HG03469 (cell line): ENCODE measurements around the gene SLC25A43.
A peak's percentile ranks its signal among the peaks of the same experiment; 100 is the strongest.
"Not testable (repeated sequence)": the region's sequence is repeated elsewhere in the genome, so short reads cannot be mapped to it uniquely, and the experiment has no call there.

Source experiments
- ATAC-seq: cut with Tn5 transposase; IDR thresholded peaks from one replicate; pipeline ENCODE4 v1.9.1; 2021; ENCODE audit warnings: mild to moderate bottlenecking, moderate library complexity, moderate number of reproducible peaks; ENCODE audit not compliant: unreplicated experiment

Gene SLC25A43

DNA sequence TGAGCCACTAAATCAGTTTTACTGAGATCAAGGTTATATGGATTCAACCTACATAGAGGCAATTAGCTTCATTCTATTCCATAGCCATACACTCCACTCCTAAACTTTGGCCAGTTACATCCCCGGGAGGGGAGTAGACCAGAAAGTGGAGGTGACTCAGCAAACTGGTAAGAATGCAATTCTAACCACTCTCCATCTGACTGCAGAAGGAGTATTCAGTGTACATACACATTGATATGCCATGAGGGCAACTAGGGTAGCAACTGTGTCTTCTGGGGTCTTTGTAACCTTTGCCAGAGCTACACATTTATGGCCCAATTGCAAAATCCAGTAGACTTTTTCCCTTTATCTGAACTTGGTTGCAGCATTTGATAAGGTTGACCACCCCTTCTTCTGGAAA is 7.6 kb downstream of the SLC25A43 start:
- no peak for ATAC-seq

DNA sequence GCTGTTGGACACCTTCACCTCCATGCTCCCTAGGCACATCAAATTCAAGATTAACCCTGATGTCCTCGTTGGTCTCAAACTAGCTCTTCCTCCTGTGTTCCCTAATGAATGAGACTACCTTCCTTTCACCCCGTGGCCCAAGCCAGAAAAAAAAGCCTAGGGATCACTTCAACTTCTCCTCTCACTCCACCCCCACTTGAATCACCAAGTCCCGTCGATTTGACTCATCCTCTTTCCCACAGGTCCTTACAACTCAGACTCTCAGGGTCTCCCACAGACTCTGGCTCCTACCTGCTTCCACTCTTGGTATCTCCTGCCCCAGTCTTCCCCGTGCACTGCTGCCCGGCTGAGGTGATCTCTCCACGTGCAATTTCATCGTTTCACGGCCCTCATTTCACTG is 8.5 kb downstream of the SLC25A43 start:
- no peak for ATAC-seq

DNA sequence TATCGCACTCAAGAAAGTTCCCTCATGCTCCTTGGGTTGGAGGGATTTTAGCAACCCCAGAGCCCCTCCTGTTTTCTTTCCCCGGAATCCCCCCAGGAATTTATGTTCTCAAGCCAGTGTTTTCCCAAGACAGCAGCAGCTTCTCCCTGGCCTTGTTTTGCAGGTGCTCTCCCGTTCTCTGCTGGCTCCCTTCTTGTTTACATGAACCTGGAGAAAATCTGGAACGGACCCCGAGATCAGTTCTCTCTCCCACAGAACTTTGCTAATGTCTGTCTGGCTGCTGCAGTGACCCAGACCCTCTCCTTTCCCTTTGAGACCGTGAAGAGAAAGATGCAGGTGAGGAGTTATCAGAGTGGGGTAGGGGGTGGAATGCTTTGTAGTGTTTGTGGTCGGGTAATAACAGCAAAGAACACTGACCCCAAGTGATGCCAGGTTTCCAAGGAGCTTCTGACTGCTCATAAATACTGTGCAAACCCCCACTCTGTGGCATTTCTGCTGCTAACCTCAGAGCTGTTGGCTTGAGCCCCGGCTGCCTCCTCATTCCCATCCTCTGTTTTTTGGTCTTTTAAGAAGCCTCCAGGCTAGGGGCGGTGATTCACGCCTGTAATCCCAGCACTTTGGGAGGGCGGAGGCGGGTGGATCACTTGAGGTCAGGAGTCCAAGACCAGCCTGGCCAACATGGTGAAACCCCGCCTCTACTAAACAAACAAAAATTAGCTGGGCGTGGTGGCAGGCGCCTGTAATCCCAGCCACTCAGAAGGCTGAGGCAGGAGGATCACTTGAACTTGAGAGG is 11.1 kb downstream of the SLC25A43 start:
- no peak for ATAC-seq

- no peak for ATAC-seq
These were observed 11.7 kb downstream of the SLC25A43 start for GRCh38 chrX:119410854-119411253.

DNA sequence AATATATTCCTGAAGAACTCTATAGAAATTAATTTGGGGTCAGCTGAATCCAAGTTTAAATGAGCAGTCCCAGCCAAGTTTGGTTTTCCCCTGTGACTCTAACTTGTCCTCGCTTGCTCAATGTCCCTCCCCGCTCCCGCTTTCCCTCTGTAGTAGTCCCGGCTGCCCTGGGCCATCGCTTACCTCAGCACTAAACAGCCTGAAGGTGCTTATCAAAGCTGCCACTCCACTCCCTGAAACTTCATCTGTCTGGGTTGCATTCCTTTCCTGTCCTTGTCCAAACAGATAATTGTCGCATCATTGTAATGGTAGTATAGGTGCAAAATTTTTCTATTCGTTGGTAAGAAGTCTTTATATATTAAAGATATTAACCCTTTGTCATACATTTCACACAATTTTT is 12.8 kb downstream of the SLC25A43 start:
- no peak for ATAC-seq

- ATAC-seq: no peak
These were observed 18.2 kb downstream of the SLC25A43 start for GRCh38 chrX:119417376-119417775.

DNA sequence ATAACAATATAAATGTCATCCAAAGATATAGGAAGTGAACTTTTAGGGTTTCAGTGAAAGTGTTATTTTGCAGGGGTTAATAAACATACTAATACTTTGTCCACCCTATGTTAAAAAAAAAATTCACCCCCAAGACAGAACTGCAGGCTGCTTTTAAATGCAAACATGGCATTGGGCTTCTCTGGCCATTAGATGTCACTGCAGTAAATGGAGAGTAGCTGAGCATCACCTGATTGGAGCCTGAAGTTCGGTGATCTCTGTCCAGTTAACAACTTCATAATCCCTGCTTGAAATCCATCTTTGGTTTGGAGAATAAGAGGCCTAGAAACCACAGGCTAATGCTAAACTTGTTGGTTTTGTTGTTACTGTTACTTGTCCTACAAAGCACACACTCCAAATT is 18.7 kb downstream of the SLC25A43 start:
- ATAC-seq: no peak

GRCh38 chrX:119419146-119419545 is 20.0 kb downstream of the SLC25A43 start:
- ATAC-seq: no peak

DNA sequence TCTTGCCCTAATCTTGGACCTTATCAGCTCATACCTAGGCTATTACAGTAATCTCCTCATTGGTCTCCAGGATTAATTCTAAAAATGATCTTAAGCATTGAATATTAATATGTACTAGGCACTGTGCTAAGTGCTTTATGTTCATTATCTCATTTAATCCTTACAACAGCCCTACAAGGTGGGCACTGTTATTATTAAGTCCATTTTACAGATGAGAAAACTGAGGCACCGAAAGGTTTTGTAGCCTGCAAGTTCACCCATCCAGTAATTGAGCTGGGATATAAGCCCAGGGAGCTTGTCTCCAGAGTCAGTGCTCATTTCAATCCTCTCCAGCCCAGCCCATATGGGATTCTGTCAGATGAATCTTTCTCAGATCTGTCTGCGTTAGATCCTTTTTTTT is 20.8 kb downstream of the SLC25A43 start:
- ATAC-seq: no peak

- ATAC-seq: no peak
These were observed 22.0 kb downstream of the SLC25A43 start for GRCh38 chrX:119421016-119421705.

GRCh38 chrX:119423631-119424030 is 24.5 kb downstream of the SLC25A43 start:
- ATAC-seq: no peak

DNA sequence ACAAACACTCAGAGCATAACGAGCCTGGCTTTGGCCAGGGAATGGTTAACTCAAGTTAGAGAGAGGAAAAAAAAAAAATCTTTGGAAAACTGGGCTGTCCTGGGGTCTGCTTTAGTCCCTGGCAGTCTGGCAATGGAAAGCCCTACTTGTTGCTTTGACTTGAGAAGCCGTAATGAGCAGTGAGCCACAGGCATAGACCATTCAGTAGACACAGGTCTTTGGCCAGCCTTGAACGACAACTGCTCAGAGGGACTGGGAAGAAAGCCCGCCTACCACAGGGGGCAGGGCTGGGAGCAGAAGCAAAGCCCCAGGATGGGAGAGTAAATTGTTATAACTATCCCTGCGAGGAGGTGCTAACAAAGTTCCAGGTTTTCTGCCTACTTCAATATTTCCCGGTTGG is 25.9 kb downstream of the SLC25A43 start:
- no peak for ATAC-seq

DNA sequence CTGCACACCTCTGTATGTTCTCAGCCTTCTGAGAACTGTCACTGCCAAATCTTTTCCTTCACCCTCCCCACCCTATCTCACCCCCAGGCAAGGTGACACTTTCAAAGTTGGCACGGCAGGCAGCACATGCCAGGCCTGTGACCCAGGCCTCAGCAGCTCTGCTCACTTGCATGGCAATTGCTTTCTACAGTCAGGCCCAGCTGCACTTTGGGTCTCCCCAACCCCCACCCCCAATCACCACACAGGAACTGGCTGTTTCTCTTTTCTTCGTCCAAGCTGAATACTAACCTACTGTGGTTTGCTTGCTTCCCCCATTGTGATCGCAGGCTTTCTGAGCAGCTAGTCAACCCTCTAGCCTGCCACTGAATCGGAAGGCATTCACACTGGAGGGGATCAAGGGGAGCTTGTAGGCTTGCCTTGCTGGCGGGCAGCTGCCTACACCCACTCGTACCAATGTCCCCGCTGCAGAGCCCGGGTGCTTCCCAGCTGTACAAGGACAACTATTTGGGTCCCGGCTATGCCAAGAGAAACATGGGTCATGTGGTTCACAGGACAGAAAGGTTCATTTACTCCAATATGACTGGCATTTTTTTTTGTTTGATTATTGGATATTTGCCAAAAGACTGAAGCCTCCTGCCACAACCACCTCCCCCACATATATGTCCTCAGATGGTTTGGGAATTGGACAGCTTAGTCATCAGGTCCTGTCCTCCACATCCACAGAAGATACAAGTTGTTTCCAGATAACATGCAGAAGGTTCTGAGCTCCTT is 28.1 kb downstream of the SLC25A43 start:
- peak; percentile 70 for ATAC-seq

DNA sequence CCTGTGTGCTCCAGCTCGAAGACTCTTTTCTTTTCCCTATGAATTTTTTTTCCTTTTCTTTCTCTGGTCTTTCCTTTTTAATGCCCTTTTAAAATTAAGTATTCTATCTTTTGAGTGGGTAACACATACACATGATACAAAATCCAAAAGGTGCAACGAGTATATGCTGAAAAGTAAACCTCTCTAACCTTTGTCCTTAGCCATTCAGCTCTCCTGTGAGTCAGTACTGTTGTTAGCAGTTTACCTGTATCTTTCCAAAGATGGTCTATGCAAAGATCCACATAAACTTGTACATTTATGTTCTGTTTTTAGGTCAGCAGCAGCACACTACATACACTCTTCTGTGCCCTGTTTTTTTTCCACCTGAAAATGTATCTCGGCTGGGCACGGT is 28.7 kb downstream of the SLC25A43 start:
- no peak for ATAC-seq

- no peak for ATAC-seq
These were observed 30.3 kb downstream of the SLC25A43 start for GRCh38 chrX:119429471-119429870.

- not testable (repeated sequence) for ATAC-seq
These were observed 42.2 kb downstream of the SLC25A43 start for GRCh38 chrX:119441295-119441694.

- no peak for ATAC-seq
These were observed 43.1 kb downstream of the SLC25A43 start for GRCh38 chrX:119442286-119442685.

GRCh38 chrX:119453202-119453601 is 54.1 kb downstream of the SLC25A43 start:
- ATAC-seq: no peak

GRCh38 chrX:119455264-119455663 is 56.1 kb downstream of the SLC25A43 start:
- ATAC-seq: no peak

DNA sequence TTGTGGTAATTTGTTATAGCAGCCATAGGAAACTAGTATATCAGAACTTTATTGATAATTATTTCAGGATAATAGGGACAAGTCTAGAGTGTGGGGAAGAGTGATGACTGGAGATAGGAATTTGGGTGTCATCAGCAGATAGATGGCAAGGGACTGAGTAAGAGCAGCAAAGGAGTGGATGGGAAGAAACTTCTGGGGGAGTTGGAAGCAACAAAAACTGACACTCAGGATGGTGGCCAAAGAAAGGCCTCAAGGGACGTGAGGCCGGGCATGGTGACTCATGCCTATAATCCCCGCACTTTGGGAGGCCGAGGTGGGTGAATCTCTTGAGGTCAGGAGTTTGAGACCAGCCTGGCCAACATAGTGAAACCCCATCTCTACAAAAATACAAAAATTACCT is 60.0 kb downstream of the SLC25A43 start:
- ATAC-seq: no peak

DNA sequence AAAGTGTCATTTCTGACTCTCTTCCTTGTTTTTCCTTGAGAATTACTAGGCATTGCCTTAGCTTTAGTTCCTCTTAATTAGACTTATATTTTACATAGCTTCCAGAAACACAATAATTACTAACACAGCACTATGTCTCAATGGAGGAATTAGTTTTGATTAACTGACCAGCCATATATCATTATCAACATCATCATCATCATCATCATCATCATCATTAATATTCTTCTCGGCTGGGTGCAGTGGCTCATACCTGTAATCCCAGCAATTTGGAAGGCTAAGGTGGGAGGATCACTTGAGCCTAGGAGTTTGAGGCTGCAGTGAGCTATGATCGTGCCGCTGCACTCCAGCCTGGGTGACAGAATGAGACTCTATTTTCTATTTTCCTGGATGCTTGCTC is 66.4 kb downstream of the SLC25A43 start:
- no peak for ATAC-seq

- ATAC-seq: no peak
These were observed 67.8 kb downstream of the SLC25A43 start for GRCh38 chrX:119466970-119467369.
